Measurements from ENCODE around the gene PROZ. TPM values are rescaled to one million over a fixed set of nuclear protein-coding genes. Genes with fewer than 3 reads are reported as not detected.

PROZ gene
- total and polyA plus RNA-seq, 3 experiments from 2014 or later = not detected

GRCh38 chr13:113208421-113209335, 50.2 kb downstream of the PROZ start, which contains the start of gene PCID2:
TSS of gene PCID2 (minus strand) at chr13:113208669. CDS start at chr13:113208634, 35 bp downstream.
- H3K27me3 Mint-ChIP-seq = no peaks in the 10 kb centered on the region
- peak; percentile 83 to 93 (median 88) for DNase-seq
- CTCF ChIA-PET = interaction anchor here (1.3 kb wide), 1 partner anchor 29 kb away, joined by 5 read pairs; no protein-coding TSS in a partner anchor
- Histone ChIP-seq H3K36me3 (ENCODE audit: insufficient read depth, low read length) (no peaks in the 10 kb centered on the region), H3K27ac (ENCODE audit: low read depth, low read length) (peak within 1 kb of the TSS; percentile 93), H3K9me3 (ENCODE audit: low read length) (no peaks in the 10 kb centered on the region), H3K4me1 (ENCODE audit: insufficient read depth, low read length) (peaks cover 69% of the 10 kb centered on the region), H3K27me3 (ENCODE audit: insufficient read depth, low read length, poor library complexity, severe bottlenecking) (no peaks in the 10 kb centered on the region), H3K4me3 (ENCODE audit: low read length) (peak within 1 kb of the TSS; percentile 84)
- peaks cover 6 to 56% (median 10%) of the 10 kb centered on the region in 3 donors for H3K36me3 Mint-ChIP-seq
- H3K4me3 Mint-ChIP-seq = peak within 1 kb of the TSS; percentile 88 to 98 (median 92)
- peak within 1 kb of the TSS; percentile 87 to 98 (median 95) for H3K27ac Mint-ChIP-seq
- POLR2A ChIA-PET = interaction anchor here (0.6 to 2.4 kb wide), 8 partner anchors 18 to 922 kb away, joined by 3 to 16 read pairs (median 4); partner anchors contain the start of gene LAMP1
- H3K9me3 Mint-ChIP-seq = no peaks in the 10 kb centered on the region
- H3K4me1 Mint-ChIP-seq = peaks cover 39 to 56% (median 43%) of the 10 kb centered on the region in 3 donors

- Histone ChIP-seq H3K36me3 (ENCODE audit: insufficient read depth, low read length) (no peaks in the 10 kb centered on the region), H3K27ac (ENCODE audit: low read depth, low read length) (peak within 1 kb of the TSS; percentile 93), H3K27me3 (ENCODE audit: insufficient read depth, low read length, poor library complexity, severe bottlenecking) (no peaks in the 10 kb centered on the region), H3K4me1 (ENCODE audit: insufficient read depth, low read length) (peaks cover 69% of the 10 kb centered on the region), H3K9me3 (ENCODE audit: low read length) (no peaks in the 10 kb centered on the region), H3K4me3 (ENCODE audit: low read length) (peak within 1 kb of the TSS; percentile 84)
- Mint-ChIP-seq H3K27me3 (no peaks in the 10 kb centered on the region), H3K36me3 (peaks cover 6 to 58% (median 10%) of the 10 kb centered on the region in 3 donors), H3K27ac (peak within 1 kb of the TSS; percentile 89 to 98 (median 92)), H3K4me1 (peaks cover 36 to 50% (median 36%) of the 10 kb centered on the region in 3 donors), H3K9me3 (no peaks in the 10 kb centered on the region), H3K4me3 (peak within 1 kb of the TSS; percentile 88 to 98 (median 92))
- ChIA-PET CTCF (interaction anchor here (0.9 to 1.3 kb wide), 4 partner anchors 12 to 240 kb away, joined by 3 to 5 read pairs (median 3); partner anchors contain the start of gene MCF2L), POLR2A (interaction anchor here (0.6 to 2.4 kb wide), 9 partner anchors 19 to 922 kb away, joined by 3 to 16 read pairs (median 3); partner anchors contain the start of gene LAMP1)
- DNase-seq = peak; percentile 58 to 76 (median 64)
Observed at GRCh38 chr13:113209336-113209758, 50.9 kb downstream of the PROZ start, which contains the start of gene CUL4A. TSS of gene CUL4A (plus strand) at chr13:113209613. CDS start at chr13:113209628, 15 bp downstream.

- peak overlapping the region; percentile 81 to 88 (median 88) for H3K4me3 Mint-ChIP-seq
- H3K9me3 Mint-ChIP-seq = no peaks in the 10 kb centered on the region
- H3K27me3 Mint-ChIP-seq = no peaks in the 10 kb centered on the region
- H3K27ac Mint-ChIP-seq = peak overlapping the region; percentile 76 to 93 (median 90)
- ChIA-PET POLR2A (interaction anchor here (0.6 to 2.4 kb wide), 10 partner anchors 19 to 1070 kb away, joined by 3 to 16 read pairs (median 4); partner anchors contain the start of gene LAMP1), CTCF (interaction anchor here (0.9 to 1.3 kb wide), 4 partner anchors 13 to 241 kb away, joined by 3 to 5 read pairs (median 3); partner anchors contain the start of gene MCF2L)
- H3K36me3 Mint-ChIP-seq = peaks cover 6 to 54% (median 10%) of the 10 kb centered on the region in 3 donors
- peaks cover 30 to 49% (median 31%) of the 10 kb centered on the region in 3 donors for H3K4me1 Mint-ChIP-seq
- Histone ChIP-seq H3K4me3 (ENCODE audit: low read length) (peak overlapping the region; percentile 66), H3K9me3 (ENCODE audit: low read length) (no peaks in the 10 kb centered on the region), H3K27ac (ENCODE audit: low read depth, low read length) (peak overlapping the region; percentile 73), H3K27me3 (ENCODE audit: insufficient read depth, low read length, poor library complexity, severe bottlenecking) (no peaks in the 10 kb centered on the region), H3K36me3 (ENCODE audit: insufficient read depth, low read length) (no peaks in the 10 kb centered on the region), H3K4me1 (ENCODE audit: insufficient read depth, low read length) (peaks cover 69% of the 10 kb centered on the region)
- DNase-seq = peak; percentile 67 to 86 (median 82)
Observed at GRCh38 chr13:113209759-113210421, 51.4 kb downstream of the PROZ start.

GRCh38 chr13:113210833-113211232, 52.4 kb downstream of the PROZ start:
- Mint-ChIP-seq H3K27me3 (no peaks in the 10 kb centered on the region), H3K36me3 (peaks cover 6 to 45% (median 10%) of the 10 kb centered on the region in 3 donors), H3K9me3 (no peaks in the 10 kb centered on the region), H3K4me3 (peak overlapping the region; percentile 70 to 88 (median 87)), H3K27ac (peak overlapping the region in 7 of 8 donors; percentile 1 to 90 (median 69)), H3K4me1 (peaks cover 21 to 41% (median 21%) of the 10 kb centered on the region in 3 donors)
- H3K4me1 ChIP-seq (ENCODE audit: insufficient read depth, low read length) = peaks cover 69% of the 10 kb centered on the region
- no peaks in the 10 kb centered on the region for H3K27me3 ChIP-seq (ENCODE audit: insufficient read depth, low read length, poor library complexity, severe bottlenecking)
- H3K27ac ChIP-seq (ENCODE audit: low read depth, low read length) = no peak overlapping the region
- POLR2A ChIA-PET = no interaction called here
- H3K36me3 ChIP-seq (ENCODE audit: insufficient read depth, low read length) = no peaks in the 10 kb centered on the region
- H3K4me3 ChIP-seq (ENCODE audit: low read length) = no peak overlapping the region
- CTCF ChIA-PET = no interaction called here
- no peak for DNase-seq
- H3K9me3 ChIP-seq (ENCODE audit: low read length) = no peaks in the 10 kb centered on the region

- DNase-seq = no peak
- peak overlapping the region; percentile 55 to 87 (median 70) for H3K4me3 Mint-ChIP-seq
Observed at GRCh38 chr13:113211774-113212173, 53.3 kb downstream of the PROZ start.

GRCh38 chr13:113216254-113217048, 58.0 kb downstream of the PROZ start:
- H3K4me3 ChIP-seq (ENCODE audit: low read length) = no peak overlapping the region
- no peaks in the 10 kb centered on the region for H3K36me3 ChIP-seq (ENCODE audit: insufficient read depth, low read length)
- Mint-ChIP-seq H3K36me3 (peaks cover 6 to 45% (median 15%) of the 10 kb centered on the region in 3 donors), H3K4me1 (peaks cover 14 to 29% (median 25%) of the 10 kb centered on the region in 3 donors), H3K27ac (peak overlapping the region in 2 of 8 donors; percentile 44 to 65), H3K9me3 (no peaks in the 10 kb centered on the region), H3K27me3 (no peaks in the 10 kb centered on the region), H3K4me3 (peak overlapping the region in 1 of 7 donors; percentile 24)
- H3K27ac ChIP-seq (ENCODE audit: low read depth, low read length) = no peak overlapping the region
- no peaks in the 10 kb centered on the region for H3K27me3 ChIP-seq (ENCODE audit: insufficient read depth, low read length, poor library complexity, severe bottlenecking)
- ChIA-PET CTCF (no interaction called here), POLR2A (no interaction called here)
- H3K9me3 ChIP-seq (ENCODE audit: low read length) = no peaks in the 10 kb centered on the region
- no peak for DNase-seq
- H3K4me1 ChIP-seq (ENCODE audit: insufficient read depth, low read length) = peaks cover 46% of the 10 kb centered on the region

More at GRCh38 chr13:113211774-113212173, 53.3 kb downstream of the PROZ start:
- Mint-ChIP-seq H3K9me3 (no peaks in the 10 kb centered on the region), H3K36me3 (peaks cover 6 to 38% (median 10%) of the 10 kb centered on the region in 3 donors), H3K27me3 (no peaks in the 10 kb centered on the region), H3K4me1 (peaks cover 12 to 32% (median 12%) of the 10 kb centered on the region in 3 donors), H3K27ac (peak overlapping the region in 6 of 8 donors; percentile 34 to 86 (median 76))
- Histone ChIP-seq H3K4me1 (ENCODE audit: insufficient read depth, low read length) (peaks cover 69% of the 10 kb centered on the region), H3K27me3 (ENCODE audit: insufficient read depth, low read length, poor library complexity, severe bottlenecking) (no peaks in the 10 kb centered on the region), H3K27ac (ENCODE audit: low read depth, low read length) (no peak overlapping the region), H3K4me3 (ENCODE audit: low read length) (no peak overlapping the region), H3K36me3 (ENCODE audit: insufficient read depth, low read length) (no peaks in the 10 kb centered on the region), H3K9me3 (ENCODE audit: low read length) (no peaks in the 10 kb centered on the region)
- ChIA-PET CTCF (no interaction called here), POLR2A (no interaction called here)

GRCh38 chr13:113218586-113218985, 60.1 kb downstream of the PROZ start:
- no peaks in the 10 kb centered on the region for H3K9me3 ChIP-seq (ENCODE audit: low read length)
- Mint-ChIP-seq H3K36me3 (peaks cover 0 to 47% (median 13%) of the 10 kb centered on the region in 3 donors), H3K4me3 (no peak overlapping the region), H3K9me3 (no peaks in the 10 kb centered on the region), H3K27ac (peak overlapping the region in 2 of 8 donors; percentile 43 to 80), H3K4me1 (peaks cover 27 to 39% (median 28%) of the 10 kb centered on the region in 3 donors), H3K27me3 (no peaks in the 10 kb centered on the region)
- ChIA-PET POLR2A (no interaction called here), CTCF (no interaction called here)
- no peaks in the 10 kb centered on the region for H3K36me3 ChIP-seq (ENCODE audit: insufficient read depth, low read length)
- H3K4me3 ChIP-seq (ENCODE audit: low read length) = no peak overlapping the region
- DNase-seq = no peak
- H3K4me1 ChIP-seq (ENCODE audit: insufficient read depth, low read length) = peaks cover 34% of the 10 kb centered on the region
- no peak overlapping the region for H3K27ac ChIP-seq (ENCODE audit: low read depth, low read length)
- H3K27me3 ChIP-seq (ENCODE audit: insufficient read depth, low read length, poor library complexity, severe bottlenecking) = no peaks in the 10 kb centered on the region

Measured in CD8-positive, alpha-beta memory T cell (primary cell).